GM21447 (cell line): ENCODE data around the gene PTPN13.

Source experiments
- ATAC-seq: cut with Tn5 transposase; IDR thresholded peaks from one replicate; pipeline ENCODE4 v1.9.1; 2021; ENCODE audit not compliant: unreplicated experiment

Gene PTPN13

DNA sequence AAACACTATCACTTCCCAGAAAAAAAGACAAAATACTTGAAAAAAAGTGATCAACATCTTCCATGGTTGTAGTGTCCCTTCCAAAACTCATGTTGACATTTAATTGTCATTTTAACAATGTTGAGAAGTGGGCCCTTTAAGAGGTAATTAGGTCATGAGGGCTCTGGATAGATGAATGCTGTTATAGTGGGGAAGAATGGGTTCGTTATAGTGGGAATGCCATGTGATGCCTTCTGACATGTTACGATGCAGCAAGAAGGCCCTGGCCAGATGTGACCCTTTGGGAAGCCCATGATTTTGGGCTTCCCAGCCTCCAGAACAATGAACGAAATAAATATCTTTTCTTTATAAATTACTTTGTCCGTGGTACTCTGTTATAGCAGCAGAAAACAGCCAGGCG lies 259.1 kb downstream of the PTPN13 start:
- ATAC-seq = no peak

DNA sequence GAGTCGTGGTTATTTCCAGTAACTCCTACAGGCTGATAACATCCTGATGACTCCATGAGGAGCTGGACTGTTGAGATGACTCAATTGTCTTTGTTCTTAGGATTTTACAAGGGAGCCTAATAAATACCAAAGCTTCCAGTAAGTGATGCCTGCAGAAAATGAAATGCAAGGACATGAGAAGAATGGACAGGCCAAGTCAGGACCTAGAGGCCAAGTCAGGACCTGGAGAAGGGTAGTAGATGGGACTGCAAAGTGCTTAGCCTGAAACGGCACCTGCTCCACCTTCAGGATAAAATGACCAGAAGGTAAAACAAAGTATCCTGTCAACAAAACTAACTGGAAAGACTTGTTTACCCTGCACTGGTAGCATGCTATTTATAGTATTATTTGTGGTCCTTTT lies 261.5 kb downstream of the PTPN13 start:
- no peak for ATAC-seq

DNA sequence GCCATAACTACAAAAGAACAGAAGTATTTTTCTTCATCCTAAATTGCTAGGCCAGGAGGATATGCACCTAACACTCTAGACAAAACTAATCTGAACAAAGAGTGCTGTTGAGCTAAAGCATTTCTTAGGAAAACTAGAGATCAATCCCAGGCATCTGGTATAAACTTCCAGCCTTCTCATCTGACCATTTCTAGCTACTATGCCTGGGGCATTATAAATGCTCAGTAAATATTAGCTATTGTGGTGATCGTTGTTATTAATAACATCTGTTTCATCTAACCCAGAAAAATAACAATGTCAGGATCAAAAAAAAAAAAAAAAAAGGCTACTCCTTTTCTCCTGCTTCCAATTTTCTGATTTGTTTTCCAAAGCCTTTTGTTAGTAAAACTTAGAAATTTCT lies 262.8 kb downstream of the PTPN13 start:
- no peak for ATAC-seq

DNA sequence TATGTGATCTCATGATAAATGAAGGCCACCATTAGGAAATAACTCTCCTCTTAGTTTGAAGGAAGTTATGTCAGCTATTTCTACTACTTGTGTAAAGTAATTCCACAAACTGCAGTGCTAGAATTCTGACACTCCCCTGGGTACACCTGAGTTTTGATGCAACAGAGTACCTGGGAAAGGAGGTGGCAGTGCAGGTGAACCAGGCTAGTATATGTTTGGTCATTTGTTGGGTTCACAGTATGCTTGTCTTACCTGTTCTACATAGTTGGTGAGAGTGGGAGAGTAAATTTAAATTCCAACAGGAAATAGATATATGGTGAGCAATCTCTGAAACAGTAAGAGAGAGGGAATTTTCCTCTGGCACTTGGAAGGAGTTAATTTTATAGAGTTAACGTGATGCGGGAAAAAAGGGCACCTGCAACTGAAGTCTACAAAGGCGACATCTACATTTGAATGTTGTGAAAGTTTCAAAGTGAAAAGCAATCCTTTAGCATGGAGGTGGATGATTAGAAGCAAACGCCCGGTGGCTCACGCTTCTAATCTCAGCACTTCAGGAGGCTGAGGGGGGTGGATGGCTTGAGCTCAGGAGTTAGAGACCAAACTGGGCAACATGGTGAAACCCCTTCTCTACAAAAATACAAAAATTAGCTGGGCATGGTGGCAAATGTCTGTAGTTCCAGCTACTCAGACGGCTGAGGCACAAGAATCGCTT lies 263.4 kb downstream of the PTPN13 start:
- ATAC-seq = no peak
